HEK293T (cell line): ENCODE results near the gene AOPEP.

Source experiments
- CTCF ChIA-PET: fragments of 350-600 bp; formaldehyde crosslinking; extraction: SDS; loops from one replicate; lab custom pipeline; 2021; ENCODE audit warnings: antibody characterized with exemption, inconsistent platforms; lab: Yijun Ruan, JAX
- POLR2A ChIA-PET: fragments of 350-600 bp; formaldehyde crosslinking; extraction: SDS; loops from one replicate; lab custom pipeline; 2020; ENCODE audit warnings: antibody characterized with exemption, inconsistent platforms; lab: Yijun Ruan, JAX
- DNase-seq: peaks from one replicate; pipeline ENCODE4 v3.0.0; 2012; ENCODE audit warnings: mixed read lengths; ENCODE audit errors: extremely low spot score
- ARNT ChIP-seq: fragments of 450-650 bp; IDR thresholded peaks from 2 replicates; pipeline ENCODE4 v1.6.1; 2017; ENCODE audit warnings: mild to moderate bottlenecking
- BHLHE40 ChIP-seq: fragments of 450-650 bp; IDR thresholded peaks from 2 replicates; pipeline ENCODE4 v1.6.1; 2016; ENCODE audit warnings: mild to moderate bottlenecking, moderate library complexity, borderline replicate concordance
- CTBP1 ChIP-seq: fragments of 450-650 bp; IDR thresholded peaks from 2 replicates; pipeline ENCODE4 v1.6.1; 2016; ENCODE audit warnings: borderline replicate concordance
- ELF4 ChIP-seq: fragments of 450-650 bp; IDR thresholded peaks from 2 replicates; pipeline ENCODE4 v1.6.1; 2017; ENCODE audit warnings: antibody characterized with exemption
- FOXA1 ChIP-seq: fragments of 450-650 bp; IDR thresholded peaks from 2 replicates; pipeline ENCODE4 v1.6.1; 2016; ENCODE audit warnings: mild to moderate bottlenecking
- FOXK2 ChIP-seq: fragments of 450-650 bp; IDR thresholded peaks from 2 replicates; pipeline ENCODE4 v1.6.1; 2016; ENCODE audit warnings: mild to moderate bottlenecking
- FOXM1 ChIP-seq: fragments of 450-650 bp; IDR thresholded peaks from 2 replicates; pipeline ENCODE4 v1.6.1; 2017; ENCODE audit warnings: mild to moderate bottlenecking, borderline replicate concordance
- HDGF ChIP-seq: fragments of 450-650 bp; IDR thresholded peaks from 2 replicates; pipeline ENCODE4 v1.6.1; 2017; ENCODE audit warnings: antibody characterized with exemption, borderline replicate concordance
- L3MBTL2 ChIP-seq: fragments of 450-650 bp; conservative IDR thresholded peaks from 2 replicates; pipeline ENCODE4 v1.6.1; 2016; ENCODE audit warnings: mild to moderate bottlenecking
- LEF1 ChIP-seq: fragments of 450-650 bp; IDR thresholded peaks from 2 replicates; pipeline ENCODE4 v1.6.1; 2017; ENCODE audit warnings: mild to moderate bottlenecking, borderline replicate concordance
- NFRKB ChIP-seq: fragments of 450-650 bp; IDR thresholded peaks from 2 replicates; pipeline ENCODE4 v1.6.1; 2016; ENCODE audit warnings: mild to moderate bottlenecking, moderate library complexity
- SP1 ChIP-seq: fragments of 450-650 bp; IDR thresholded peaks from 2 replicates; pipeline ENCODE4 v1.6.1; 2017
- SUZ12 ChIP-seq: fragments of 450-650 bp; IDR thresholded peaks from 2 replicates; pipeline ENCODE4 v1.6.1; 2016; ENCODE audit warnings: mild to moderate bottlenecking
- TARDBP ChIP-seq: fragments of 450-650 bp; IDR thresholded peaks from 2 replicates; pipeline ENCODE4 v1.6.1; 2016
- ZNF384 ChIP-seq: fragments of 450-650 bp; IDR thresholded peaks from 2 replicates; pipeline ENCODE4 v1.6.1; 2016
- TF ChIP-seq, protein P1 (sequence below): fragments of 450-650 bp; IDR thresholded peaks from 2 replicates; pipeline ENCODE4 v1.6.1; 2016

The AOPEP gene

DNA sequence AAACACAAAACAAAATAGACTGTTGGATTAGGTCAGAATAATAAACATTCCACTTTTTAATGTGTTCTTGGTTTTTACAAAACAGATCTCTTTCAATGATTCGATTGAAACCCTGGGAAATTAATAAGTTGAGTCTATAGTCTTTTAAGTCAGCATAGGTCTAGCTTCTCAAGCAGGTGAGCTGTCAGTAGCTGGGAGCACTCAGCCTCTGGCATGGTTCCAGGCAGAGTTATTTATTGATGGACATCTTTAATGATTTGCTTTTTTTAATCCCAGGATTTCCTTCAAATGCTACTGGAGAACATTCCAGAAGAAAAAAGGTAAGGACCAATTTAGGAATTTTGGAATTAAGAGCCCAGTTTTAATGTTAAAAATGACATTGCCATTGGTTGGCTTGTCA, 241.0 kb downstream of the AOPEP start:
- no peak for TF ChIP-seq BHLHE40
- TF ChIP-seq LEF1: no peak
- no peak for TF ChIP-seq FOXM1
- no peak for TF ChIP-seq FOXA1
- no peak for TF ChIP-seq CTBP1
- no peak for TF ChIP-seq SP1
- TF ChIP-seq ELF4: no peak
- TF ChIP-seq HDGF: no peak
- no peak for TF ChIP-seq L3MBTL2
- ChIA-PET CTCF (no interaction called here), POLR2A (no interaction called here)
- no peak for DNase-seq

DNA sequence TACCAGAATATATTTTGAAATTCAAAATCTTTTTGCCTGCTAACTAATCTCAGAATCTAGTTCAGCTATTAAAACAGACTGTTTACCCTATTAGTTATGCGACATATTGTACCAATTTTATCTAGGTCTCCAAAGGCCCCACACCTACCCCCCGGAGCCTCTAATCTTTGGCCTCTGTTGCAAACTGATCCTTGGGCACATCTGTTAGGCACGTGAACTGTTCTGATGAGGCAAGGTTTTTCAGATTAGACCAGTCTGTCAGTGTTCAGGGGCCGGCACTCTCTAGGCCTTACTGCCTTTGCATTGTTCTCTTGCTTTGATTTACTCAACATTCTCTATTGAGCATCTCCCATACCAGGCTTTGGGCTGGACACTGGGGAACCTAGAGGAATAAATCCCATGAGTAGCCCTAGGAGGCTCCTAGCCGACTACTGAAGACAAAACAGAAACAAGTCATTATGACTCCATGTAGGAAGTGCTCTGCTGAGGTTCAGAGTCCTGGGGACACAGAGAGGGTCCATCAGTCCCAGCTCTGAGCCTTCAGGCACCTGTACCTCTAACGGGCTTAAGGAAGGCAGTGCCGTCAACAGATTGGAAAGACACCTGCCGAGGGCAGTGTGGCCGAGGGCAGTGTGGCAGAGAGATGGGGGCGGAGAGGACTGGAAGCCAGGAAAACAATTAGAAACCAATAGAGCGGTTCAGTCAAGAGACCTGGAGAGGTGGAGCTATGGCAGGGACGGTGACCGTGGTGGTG, 245.1 kb downstream of the AOPEP start:
- CTCF ChIA-PET: no interaction called here
- DNase-seq: no peak
- POLR2A ChIA-PET: no interaction called here
- no peak for TF ChIP-seq CTBP1
- TF ChIP-seq LEF1: no peak
- TF ChIP-seq FOXM1: no peak
- no peak for TF ChIP-seq TARDBP
- TF ChIP-seq SUZ12: no peak
- no peak for TF ChIP-seq HDGF

DNA sequence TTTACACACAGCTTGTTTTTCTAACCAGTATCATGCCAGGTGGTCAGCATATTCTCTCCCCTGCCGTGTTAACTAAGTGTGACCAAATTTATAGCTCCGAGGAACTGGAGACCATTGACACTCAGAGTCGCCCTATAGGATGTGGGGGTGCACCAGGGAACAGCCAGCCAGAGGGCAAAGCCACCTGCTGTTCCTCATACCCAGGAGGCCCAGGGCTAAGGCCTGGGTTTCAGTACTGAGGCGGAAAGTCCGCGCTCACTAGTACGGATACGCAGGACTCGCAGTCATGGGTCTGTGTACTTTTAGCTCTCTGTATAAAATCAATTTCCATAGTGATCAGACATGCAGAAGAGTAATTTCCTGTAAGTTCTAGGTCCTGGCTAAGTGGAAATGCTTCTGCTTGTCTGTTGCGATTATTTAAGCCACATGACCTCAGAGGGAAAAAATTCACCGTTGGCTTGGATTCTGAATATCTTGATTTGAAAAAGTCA, 247.0 kb downstream of the AOPEP start:
- no peak for DNase-seq
- TF ChIP-seq, protein P1, sequence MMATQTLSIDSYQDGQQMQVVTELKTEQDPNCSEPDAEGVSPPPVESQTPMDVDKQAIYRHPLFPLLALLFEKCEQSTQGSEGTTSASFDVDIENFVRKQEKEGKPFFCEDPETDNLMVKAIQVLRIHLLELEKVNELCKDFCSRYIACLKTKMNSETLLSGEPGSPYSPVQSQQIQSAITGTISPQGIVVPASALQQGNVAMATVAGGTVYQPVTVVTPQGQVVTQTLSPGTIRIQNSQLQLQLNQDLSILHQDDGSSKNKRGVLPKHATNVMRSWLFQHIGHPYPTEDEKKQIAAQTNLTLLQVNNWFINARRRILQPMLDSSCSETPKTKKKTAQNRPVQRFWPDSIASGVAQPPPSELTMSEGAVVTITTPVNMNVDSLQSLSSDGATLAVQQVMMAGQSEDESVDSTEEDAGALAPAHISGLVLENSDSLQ: no peak
- no peak for TF ChIP-seq ZNF384
- no peak for TF ChIP-seq CTBP1
- no peak for TF ChIP-seq ELF4
- TF ChIP-seq HDGF: no peak
- no peak for TF ChIP-seq ARNT
- TF ChIP-seq FOXA1: no peak
- no peak for TF ChIP-seq FOXK2
- no peak for TF ChIP-seq BHLHE40
- TF ChIP-seq SUZ12: no peak
- no peak for TF ChIP-seq NFRKB
- CTCF ChIA-PET: no interaction called here
- POLR2A ChIA-PET: no interaction called here

DNA sequence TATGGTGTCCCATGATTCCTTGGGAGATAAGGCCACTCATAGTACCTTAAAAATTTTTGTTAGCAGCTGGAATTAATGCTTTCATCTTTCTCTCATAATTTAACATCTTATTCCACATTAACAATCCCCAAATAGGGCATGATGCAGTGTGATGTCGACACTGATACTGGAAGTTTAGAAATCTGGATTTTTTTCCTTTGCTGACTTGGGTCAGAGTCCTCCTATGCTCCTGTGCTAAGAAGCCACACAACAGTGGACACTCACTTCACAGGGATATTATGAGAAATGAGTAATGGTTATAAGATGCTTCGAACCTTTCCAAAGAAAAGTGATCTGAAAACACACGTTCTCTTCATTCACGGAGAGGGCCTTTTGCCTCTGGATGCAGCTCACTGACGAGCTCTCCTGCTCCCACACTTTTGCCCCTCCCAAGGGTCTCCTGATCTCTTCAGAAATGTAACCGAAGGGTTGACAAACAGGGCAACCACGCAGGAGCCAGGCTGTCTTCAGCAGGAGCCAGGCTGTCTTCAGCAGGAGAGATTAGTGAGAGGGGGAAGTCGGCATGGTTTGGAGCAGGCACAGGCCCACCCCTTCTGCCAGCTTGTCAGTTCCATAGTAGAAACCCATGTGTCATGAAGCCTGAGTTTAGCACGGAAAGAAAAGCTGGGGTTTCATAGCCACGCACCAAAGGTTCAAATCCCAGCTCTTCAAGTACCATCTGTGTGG, 247.8 kb downstream of the AOPEP start:
- no peak for DNase-seq
- POLR2A ChIA-PET: no interaction called here
- CTCF ChIA-PET: no interaction called here
- TF ChIP-seq ELF4 (no peak), HDGF (no peak), ZNF384 (no peak), TARDBP (no peak)

DNA sequence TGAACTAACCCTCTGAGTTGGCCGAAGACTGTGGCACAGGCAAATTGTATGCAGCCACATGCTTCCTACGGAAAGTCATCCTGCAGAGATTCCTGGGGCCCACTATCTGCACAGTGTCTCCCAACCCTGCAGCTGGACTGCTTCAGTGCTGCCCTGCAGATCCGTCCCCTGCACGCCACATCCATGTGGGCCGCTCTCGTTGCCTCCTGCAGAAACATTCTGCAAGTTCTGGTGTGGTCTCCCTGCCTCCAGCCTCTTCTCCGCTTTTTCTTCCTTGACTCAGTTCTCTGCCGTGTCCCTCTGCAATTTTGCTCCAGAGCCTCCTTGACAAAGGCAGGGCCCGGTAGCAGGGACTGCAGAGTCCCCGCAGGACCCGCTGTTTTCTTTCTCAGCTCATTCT, 249.0 kb downstream of the AOPEP start:
- POLR2A ChIA-PET: no interaction called here
- DNase-seq: no peak
- TF ChIP-seq, protein P1: no peak
- no peak for TF ChIP-seq FOXK2
- TF ChIP-seq ZNF384: no peak
- TF ChIP-seq FOXA1: no peak
- no peak for TF ChIP-seq ARNT
- no peak for TF ChIP-seq BHLHE40
- no peak for TF ChIP-seq SUZ12
- no peak for TF ChIP-seq LEF1
- no peak for TF ChIP-seq TARDBP
- no peak for TF ChIP-seq FOXM1
- CTCF ChIA-PET: no interaction called here

DNA sequence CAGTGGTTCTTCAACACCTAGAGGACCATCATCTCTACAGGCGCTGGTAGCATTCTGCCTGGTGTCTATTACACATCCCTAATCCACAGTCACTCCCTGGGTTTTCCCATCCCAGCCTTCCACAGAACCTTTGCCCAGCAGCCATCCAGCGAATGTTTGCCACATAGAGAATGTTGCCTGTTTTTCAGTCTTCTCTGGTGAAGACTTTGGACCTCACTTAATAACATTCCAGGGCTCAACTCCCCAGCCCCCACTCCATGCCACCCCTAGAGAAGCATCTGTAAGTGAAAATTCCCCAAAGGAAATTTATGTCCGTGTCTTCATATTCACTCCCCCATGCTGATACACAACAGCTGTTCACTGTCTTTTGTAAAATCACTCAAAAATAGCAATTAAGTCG, 249.6 kb downstream of the AOPEP start:
- ChIA-PET CTCF (no interaction called here), POLR2A (no interaction called here)
- no peak for DNase-seq
- TF ChIP-seq, protein P1: no peak
- TF ChIP-seq TARDBP: no peak
- no peak for TF ChIP-seq HDGF

DNA sequence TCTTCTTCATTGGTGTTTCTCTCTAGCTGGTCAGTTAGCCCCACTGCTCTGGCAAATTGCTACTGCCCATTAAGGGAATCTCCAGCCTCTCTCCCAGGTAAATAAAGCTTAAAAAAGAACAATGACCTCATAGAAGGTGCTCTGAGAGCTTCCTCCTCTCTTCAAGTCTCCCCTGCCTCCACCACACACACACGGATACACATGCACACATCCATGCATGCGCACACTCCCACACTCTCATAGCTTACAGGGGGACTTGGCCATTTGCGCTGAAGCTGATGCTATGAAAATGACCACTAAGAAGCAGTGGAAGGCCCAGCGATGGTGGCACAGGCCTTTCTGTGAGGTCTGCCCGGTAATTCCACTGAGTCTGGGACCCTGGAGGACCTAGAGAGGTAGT, 250.9 kb downstream of the AOPEP start:
- POLR2A ChIA-PET: interaction anchor here (0.6 kb wide), 1 partner anchor 603 kb away, joined by 3 read pairs; no protein-coding TSS in a partner anchor
- TF ChIP-seq ELF4: no peak
- CTCF ChIA-PET: interaction anchor here (0.6 kb wide), 1 partner anchor 111 kb away, joined by 4 read pairs; no protein-coding TSS in a partner anchor
- no peak for DNase-seq
